GM21723 (cell line): Measurements from ENCODE around the gene SIPA1L2.
"Not testable (repeated sequence)": the region's sequence is repeated elsewhere in the genome, so short reads cannot be mapped to it uniquely, and the experiment has no call there.

Experiments
- ATAC-seq: cut with Tn5 transposase; IDR thresholded peaks from one replicate; pipeline ENCODE4 v1.9.1; 2021; ENCODE audit warnings: mild to moderate bottlenecking, moderate library complexity; ENCODE audit not compliant: unreplicated experiment

Gene SIPA1L2

GRCh38 chr1:232615306-232615800, 14.6 kb downstream of the SIPA1L2 start:
- no peak for ATAC-seq

- ATAC-seq, result no peak
These were observed 15.1 kb downstream of the SIPA1L2 start for GRCh38 chr1:232614811-232615210.

GRCh38 chr1:232613752-232614381, 16.1 kb downstream of the SIPA1L2 start:
- ATAC-seq, result no peak

- not testable (repeated sequence) for ATAC-seq
These were observed 17.1 kb downstream of the SIPA1L2 start for GRCh38 chr1:232612836-232613235.

GRCh38 chr1:232611834-232612233, 18.1 kb downstream of the SIPA1L2 start:
- ATAC-seq, result no peak

- not testable (repeated sequence) for ATAC-seq
These were observed 18.8 kb downstream of the SIPA1L2 start for GRCh38 chr1:232610902-232611745.

GRCh38 chr1:232610192-232610901, 19.6 kb downstream of the SIPA1L2 start:
- no peak for ATAC-seq

GRCh38 chr1:232608427-232608826, 21.5 kb downstream of the SIPA1L2 start:
- ATAC-seq, result no peak

GRCh38 chr1:232602622-232603021, 27.3 kb downstream of the SIPA1L2 start:
- no peak for ATAC-seq

- ATAC-seq, result no peak
These were observed 29.3 kb downstream of the SIPA1L2 start for GRCh38 chr1:232600424-232601258.

- ATAC-seq, result peak; percentile 49
These were observed 30.5 kb downstream of the SIPA1L2 start for GRCh38 chr1:232599178-232600041.

- ATAC-seq, result no peak
These were observed 31.1 kb downstream of the SIPA1L2 start for GRCh38 chr1:232598837-232599177.

GRCh38 chr1:232598133-232598532, 31.8 kb downstream of the SIPA1L2 start:
- no peak for ATAC-seq

GRCh38 chr1:232597721-232598120, 32.2 kb downstream of the SIPA1L2 start:
- ATAC-seq, result peak; percentile 68

- ATAC-seq, result no peak
These were observed 33.1 kb downstream of the SIPA1L2 start for GRCh38 chr1:232596666-232597303.

GRCh38 chr1:232594768-232595698, 34.9 kb downstream of the SIPA1L2 start:
- no peak for ATAC-seq

GRCh38 chr1:232593717-232594502, 36.0 kb downstream of the SIPA1L2 start:
- no peak for ATAC-seq
